IPS DF 6.9 (cell line): ENCODE measurements around the gene ZNF343.

ENCODE experiments used
- DNase-seq: peaks from one replicate; pipeline ENCODE4 v3.0.0-alpha.2; 2013; ENCODE audit warnings: low read depth, low spot score
- H3K27ac ChIP-seq: one replicate; pipeline ENCODE4 v1.5.1; 2013; ENCODE audit warnings: low read length, control low read depth
- H3K27me3 ChIP-seq: 2 replicates; pipeline ENCODE4 v1.6.1; 2013; ENCODE audit warnings: mild to moderate bottlenecking, low read length; ENCODE audit not compliant: control insufficient read depth, insufficient read depth
- H3K36me3 ChIP-seq: 2 replicates; pipeline ENCODE4 v1.6.1; 2013; ENCODE audit warnings: low read length; ENCODE audit not compliant: control insufficient read depth, insufficient read depth
- H3K4me1 ChIP-seq: 2 replicates; pipeline ENCODE4 v1.6.1; 2013; ENCODE audit warnings: low read length; ENCODE audit not compliant: control insufficient read depth, insufficient read depth
- H3K4me3 ChIP-seq: 2 replicates; pipeline ENCODE4 v1.5.1; 2013; ENCODE audit warnings: mild to moderate bottlenecking, low read length
- H3K9me3 ChIP-seq: 2 replicates; pipeline ENCODE4 v1.6.1; 2013; ENCODE audit warnings: low read length, inconsistent platforms; ENCODE audit not compliant: control insufficient read depth, insufficient read depth
- WGBS: extraction: QIAGEN DNeasy Blood & Tissue Kit; methylation state at CpG from one replicate; pipeline ENCODE4 v1.1.7; 2013; ENCODE audit warnings: mixed read lengths, missing lambda C conversion rate; ENCODE audit not compliant: insufficient read length, insufficient coverage; 5-methylcytosine and 5-hydroxymethylcytosine counted together

The ZNF343 gene

DNA sequence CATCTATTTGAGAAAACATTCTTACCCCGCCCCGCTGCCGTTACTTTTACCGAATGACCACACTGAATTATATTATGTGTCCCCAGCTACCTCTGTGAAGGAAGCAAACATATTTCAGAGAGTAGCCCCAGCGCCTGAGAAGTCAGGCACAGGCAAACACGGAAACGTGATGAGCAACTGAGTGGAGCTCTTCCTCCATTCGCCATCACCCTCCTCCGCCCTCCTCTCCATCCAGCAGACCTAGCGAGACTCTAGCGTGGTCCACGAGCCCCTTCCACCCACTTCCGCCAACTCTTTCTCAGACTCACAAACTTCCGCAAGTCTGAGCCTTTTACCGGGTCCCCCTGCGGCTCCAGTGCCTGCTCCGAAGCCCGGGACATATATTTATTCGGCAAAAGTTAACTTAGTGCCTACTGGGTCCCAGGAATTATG, 38.7 kb downstream of the ZNF343 start:
- H3K36me3 ChIP-seq = peaks cover 23% of the 10 kb centered on the region; the same call in 1 of the 2 replicates
- no peaks in the 10 kb centered on the region for H3K9me3 ChIP-seq
- no peaks in the 10 kb centered on the region; the same call in 1 of the 2 replicates for H3K4me1 ChIP-seq
- no peaks in the 10 kb centered on the region for H3K27me3 ChIP-seq
- WGBS = no CpG with 5 or more reads among the region's 19 CpGs
- H3K4me3 ChIP-seq = peak overlapping the region; percentile 81
- H3K27ac ChIP-seq = no peak overlapping the region
- no peak for DNase-seq

DNA sequence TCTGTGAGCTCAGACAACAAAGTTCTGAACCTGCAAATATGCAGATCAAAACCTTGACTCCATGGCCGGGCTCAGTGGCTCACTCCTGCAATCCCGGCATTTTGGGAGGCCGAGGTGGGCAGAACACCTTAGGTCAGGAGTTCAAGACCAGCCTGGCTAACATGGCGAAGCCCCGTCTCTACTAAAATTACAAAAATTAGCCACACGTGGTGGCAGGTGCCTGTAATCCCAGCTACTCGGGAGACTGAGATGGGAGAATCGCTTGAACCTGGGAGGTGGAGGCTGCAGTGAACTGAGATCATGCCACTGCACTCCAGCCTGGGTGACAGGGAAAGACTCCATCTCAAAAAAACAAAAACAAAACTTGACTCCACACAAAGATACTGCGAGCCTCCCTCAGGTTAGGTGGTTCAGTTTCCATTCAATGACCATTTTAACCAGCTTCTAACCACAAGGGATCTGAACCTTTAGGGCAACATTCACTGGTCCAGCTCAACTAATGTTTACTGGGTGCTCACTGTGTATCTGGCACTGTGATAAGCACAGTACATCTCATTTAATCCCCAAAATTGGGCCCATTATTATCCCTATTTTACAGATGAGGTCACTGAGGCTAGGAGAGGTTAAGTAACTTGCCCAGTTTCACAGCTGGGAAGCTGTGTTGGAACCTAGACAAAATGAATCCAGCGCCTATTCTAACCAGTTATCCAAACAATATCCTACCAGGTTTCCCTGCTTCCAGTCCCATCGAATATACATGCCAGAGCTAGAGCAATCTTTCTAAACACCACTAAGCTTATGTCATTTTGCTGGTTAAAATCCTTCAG, 39.9 kb downstream of the ZNF343 start:
- Histone ChIP-seq H3K4me1 (no peaks in the 10 kb centered on the region; the same call in 1 of the 2 replicates), H3K4me3 (peak overlapping the region; percentile 23; the same call in 1 of the 2 replicates), H3K9me3 (no peaks in the 10 kb centered on the region), H3K27ac (no peak overlapping the region), H3K27me3 (no peaks in the 10 kb centered on the region), H3K36me3 (peaks cover 31% of the 10 kb centered on the region; the same call in 1 of the 2 replicates)
- DNase-seq = no peak
- no CpG with 5 or more reads among the region's 11 CpGs for WGBS

DNA sequence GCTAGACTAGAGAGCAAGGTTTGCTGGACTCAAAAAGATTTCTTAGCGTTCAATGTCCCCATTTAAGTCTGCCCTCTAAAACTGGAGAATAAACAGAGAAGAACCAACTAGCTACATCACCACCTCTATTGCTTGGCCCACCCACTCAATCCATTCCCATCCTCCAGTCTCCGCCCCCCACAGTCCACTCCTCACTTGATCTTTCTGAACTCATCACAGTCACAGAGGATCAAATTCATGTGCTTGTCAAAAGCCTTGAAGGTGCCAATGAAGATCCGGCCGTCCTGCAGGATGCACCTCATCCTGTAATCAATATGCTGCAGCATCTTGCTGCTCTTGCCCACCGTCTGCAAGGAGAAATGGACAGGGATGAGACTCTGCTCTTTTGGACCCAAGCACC, 41.3 kb downstream of the ZNF343 start:
- H3K27me3 ChIP-seq = no peaks in the 10 kb centered on the region
- H3K4me1 ChIP-seq = no peaks in the 10 kb centered on the region; the same call in 1 of the 2 replicates
- DNase-seq = no peak
- H3K4me3 ChIP-seq = no peak overlapping the region
- H3K36me3 ChIP-seq = peaks cover 44% of the 10 kb centered on the region
- H3K9me3 ChIP-seq = no peaks in the 10 kb centered on the region
- WGBS = no CpG with 5 or more reads among the region's 5 CpGs
- no peak overlapping the region for H3K27ac ChIP-seq

DNA sequence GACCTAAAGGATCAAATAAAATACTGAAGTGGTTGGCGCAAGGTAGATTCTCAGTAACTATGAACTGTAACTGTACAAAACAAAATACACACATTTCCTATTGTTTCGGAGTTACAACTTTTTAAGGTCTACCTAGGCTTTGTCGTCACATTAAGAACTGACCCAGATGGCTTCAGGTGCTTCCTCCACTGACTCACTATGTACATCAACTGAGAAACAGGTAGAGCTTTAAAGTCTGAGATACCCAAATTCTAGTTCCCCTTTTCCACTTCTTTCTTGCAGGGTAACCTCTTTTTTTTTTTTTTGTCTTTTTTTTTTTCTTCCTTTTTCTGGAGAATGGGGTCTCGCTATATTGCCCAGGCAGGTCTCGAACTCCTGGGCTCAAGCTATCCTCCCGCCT, 43.6 kb downstream of the ZNF343 start:
- no peaks in the 10 kb centered on the region for H3K27me3 ChIP-seq
- DNase-seq = no peak
- WGBS = no CpG with 5 or more reads among the region's 6 CpGs
- H3K36me3 ChIP-seq = peaks cover 56% of the 10 kb centered on the region
- H3K27ac ChIP-seq = no peak overlapping the region
- H3K9me3 ChIP-seq = no peaks in the 10 kb centered on the region
- no peak overlapping the region for H3K4me3 ChIP-seq
- no peaks in the 10 kb centered on the region; the same call in 1 of the 2 replicates for H3K4me1 ChIP-seq

DNA sequence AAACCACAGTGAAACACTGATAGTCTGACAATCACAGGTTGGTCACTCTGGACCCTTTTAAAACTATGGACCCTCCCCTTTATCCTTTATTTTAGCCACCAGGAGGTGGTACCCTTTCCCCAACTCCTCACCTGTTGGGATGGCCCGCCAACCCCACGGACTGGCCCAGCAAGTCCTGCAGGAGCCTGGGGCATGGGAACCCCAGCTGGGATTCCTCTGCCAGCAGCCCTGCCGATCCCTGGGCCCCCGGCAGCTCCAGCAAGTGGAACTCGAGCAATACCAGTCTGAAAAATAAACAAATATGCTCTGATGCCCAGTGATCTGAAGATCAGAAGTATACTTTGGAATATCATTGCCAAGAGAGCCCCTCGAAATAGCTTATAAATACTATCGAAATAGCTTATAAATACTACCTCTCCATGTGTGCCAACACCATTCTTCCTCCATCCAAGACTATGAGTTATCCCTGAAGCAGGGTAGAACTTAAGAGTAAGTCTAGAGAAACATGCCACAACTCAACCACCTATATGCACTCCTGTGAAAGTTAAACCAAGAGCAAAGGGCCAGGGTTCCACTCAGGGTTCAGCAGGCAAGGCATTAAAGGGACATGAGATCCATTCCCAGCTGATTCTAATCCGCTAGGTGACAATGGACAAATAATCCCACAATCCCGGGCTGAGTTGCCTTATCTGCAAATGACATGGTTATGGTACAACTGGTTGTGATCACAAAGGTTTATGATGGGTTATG, 44.9 kb downstream of the ZNF343 start:
- Histone ChIP-seq H3K4me1 (no peaks in the 10 kb centered on the region; the same call in 1 of the 2 replicates), H3K27me3 (no peaks in the 10 kb centered on the region), H3K36me3 (peaks cover 56% of the 10 kb centered on the region), H3K27ac (no peak overlapping the region), H3K4me3 (no peak overlapping the region), H3K9me3 (no peaks in the 10 kb centered on the region)
- no peak for DNase-seq
- WGBS = no CpG with 5 or more reads among the region's 9 CpGs

DNA sequence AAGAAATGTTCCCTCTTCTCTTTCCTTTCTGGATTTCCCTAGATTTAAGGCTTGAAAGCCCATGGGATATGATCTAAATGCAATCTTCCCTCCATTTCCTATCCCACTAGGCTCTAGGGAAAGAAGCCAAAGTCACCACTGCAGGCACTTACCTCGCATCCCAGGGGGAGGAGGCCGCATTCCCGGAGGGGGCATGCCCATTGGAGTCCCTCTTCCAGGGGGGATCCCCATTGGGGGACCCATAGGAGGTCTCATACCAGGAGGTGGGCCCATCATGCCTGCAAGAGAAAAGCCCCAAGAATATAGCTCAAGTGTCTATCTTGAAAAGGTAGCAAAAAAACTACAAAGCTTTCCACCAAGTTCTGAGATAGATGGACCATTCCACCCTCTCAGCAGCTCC, 46.2 kb downstream of the ZNF343 start:
- Histone ChIP-seq H3K27me3 (no peaks in the 10 kb centered on the region), H3K36me3 (peaks cover 52% of the 10 kb centered on the region), H3K9me3 (no peaks in the 10 kb centered on the region), H3K4me3 (no peak overlapping the region), H3K4me1 (no peaks in the 10 kb centered on the region), H3K27ac (no peak overlapping the region)
- no CpG with 5 or more reads among the region's 3 CpGs for WGBS
- DNase-seq = no peak

DNA sequence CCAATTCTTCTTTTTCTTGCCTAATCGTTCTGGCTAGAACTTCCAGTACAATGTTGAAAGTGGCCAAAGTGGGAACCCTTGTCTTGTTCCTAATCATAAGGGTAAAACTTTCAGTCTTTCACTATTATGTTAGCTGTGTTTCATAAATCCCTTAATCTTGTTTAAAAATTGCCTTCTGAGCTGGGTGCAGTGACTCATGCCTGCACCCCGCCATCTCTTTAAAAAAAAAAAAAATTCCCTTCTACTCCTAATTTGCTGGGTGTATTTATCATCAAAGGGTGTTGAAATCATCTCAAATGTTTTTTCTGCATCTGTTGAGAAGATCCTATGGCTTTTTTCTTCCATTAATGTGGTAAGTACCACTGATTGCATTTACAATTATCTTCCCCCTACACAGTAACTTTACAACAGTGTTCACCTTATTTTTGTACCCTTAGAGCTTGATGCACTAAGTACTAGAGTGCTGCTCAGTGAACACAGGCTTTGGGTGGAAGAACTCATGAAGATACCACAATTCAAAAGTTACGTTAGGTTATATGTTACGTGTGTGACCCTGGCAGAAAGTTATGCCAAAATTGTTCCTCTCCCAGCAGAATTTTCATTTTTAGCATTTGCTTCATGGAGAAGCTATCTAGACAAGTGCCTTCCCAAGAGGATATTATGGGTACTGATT, 47.8 kb downstream of the ZNF343 start:
- Histone ChIP-seq H3K4me1 (no peaks in the 10 kb centered on the region), H3K4me3 (no peak overlapping the region), H3K27me3 (no peaks in the 10 kb centered on the region), H3K9me3 (no peaks in the 10 kb centered on the region), H3K27ac (no peak overlapping the region), H3K36me3 (peaks cover 40% of the 10 kb centered on the region)
- DNase-seq = no peak
- WGBS = no CpG with 5 or more reads among the region's 4 CpGs

DNA sequence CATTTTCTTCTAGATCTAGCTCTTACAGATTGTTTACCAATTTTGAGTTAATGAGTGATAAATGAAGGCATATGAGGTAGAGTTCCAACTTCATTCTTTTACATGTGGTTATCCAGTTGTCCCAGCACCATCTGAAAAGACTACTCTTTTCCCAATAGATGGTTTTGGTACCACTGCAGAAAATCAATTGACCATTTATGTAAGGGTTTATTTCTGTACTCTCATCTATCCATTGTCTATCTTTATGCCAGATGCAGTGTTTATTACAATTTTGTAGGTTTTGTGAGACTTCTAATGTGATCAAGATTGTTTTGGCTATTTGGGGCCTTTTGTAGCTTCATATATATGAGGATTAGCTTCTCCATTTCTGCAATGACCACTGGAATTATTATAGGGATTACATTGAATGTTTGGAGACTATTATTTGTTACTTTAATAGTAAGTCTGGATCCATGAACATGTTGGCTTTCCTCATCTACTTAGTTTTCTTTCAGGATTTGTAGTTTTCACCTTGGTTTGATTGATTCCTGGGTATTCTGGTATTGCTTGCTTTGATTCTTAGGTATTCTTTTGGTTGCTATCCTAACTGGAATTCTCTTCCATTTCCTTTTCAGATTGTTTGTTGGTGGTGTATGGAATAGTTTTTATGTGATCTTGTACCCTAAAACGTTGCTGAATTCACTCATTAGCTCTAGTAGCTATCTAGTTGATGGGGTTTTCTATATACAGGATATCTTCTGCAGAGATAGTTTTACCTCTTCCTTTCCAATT, 48.5 kb downstream of the ZNF343 start:
- Histone ChIP-seq H3K9me3 (no peaks in the 10 kb centered on the region), H3K27me3 (no peaks in the 10 kb centered on the region), H3K4me3 (no peak overlapping the region), H3K4me1 (no peaks in the 10 kb centered on the region), H3K36me3 (peaks cover 34% of the 10 kb centered on the region), H3K27ac (no peak overlapping the region)
- DNase-seq = no peak
- no CpG with 5 or more reads among the region's 1 CpG for WGBS

DNA sequence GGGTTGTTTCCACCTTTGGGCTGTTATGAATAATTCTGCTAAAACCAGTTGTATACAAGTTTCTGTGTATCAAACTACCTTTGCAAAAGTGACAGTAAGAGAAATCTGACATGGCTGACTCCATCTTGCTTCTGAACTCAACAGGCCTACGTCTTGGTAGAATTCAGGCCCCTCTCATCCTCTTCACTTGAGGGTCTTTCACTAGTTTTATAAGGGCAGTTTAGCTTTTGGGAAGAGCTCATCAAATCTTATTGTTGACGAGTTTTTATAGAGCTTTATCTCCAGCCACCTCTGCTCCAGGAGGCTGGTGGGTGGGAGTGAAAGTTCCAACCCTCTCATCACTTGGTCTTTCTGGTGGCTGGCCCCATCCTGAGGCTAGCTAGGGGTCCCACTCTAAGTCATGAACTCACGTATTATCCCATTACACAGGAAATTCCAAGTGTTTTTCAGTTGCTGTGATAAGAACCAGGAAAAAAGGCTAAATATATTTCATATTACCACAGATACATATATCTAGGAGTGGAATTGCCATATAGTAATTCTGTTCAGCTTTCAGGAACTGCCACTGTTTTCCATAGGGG, 49.7 kb downstream of the ZNF343 start:
- H3K9me3 ChIP-seq = no peaks in the 10 kb centered on the region
- H3K4me1 ChIP-seq = no peaks in the 10 kb centered on the region
- no peak overlapping the region for H3K4me3 ChIP-seq
- peaks cover 27% of the 10 kb centered on the region for H3K36me3 ChIP-seq
- DNase-seq = no peak
- no peaks in the 10 kb centered on the region for H3K27me3 ChIP-seq
- no CpG with 5 or more reads among the region's 3 CpGs for WGBS
- no peak overlapping the region for H3K27ac ChIP-seq
